Astrocyte (in vitro differentiated cells and primary cell): Measurements from ENCODE around the gene TXNDC17. TPM values are rescaled to one million over a fixed set of nuclear protein-coding genes. Genes with fewer than 3 reads are reported as not detected.

ENCODE experiments used
- DNase-seq: peaks from one replicate; pipeline ENCODE4 v3.0.0-alpha.2; 2010; ENCODE audit warnings: low read depth
- FAIRE-seq: peaks from 2 replicates; lab custom pipeline; 2011; peaks lifted over from hg19 to GRCh38; lab: Jason Lieb, UNC
- H2AFZ ChIP-seq: 2 replicates; pipeline ENCODE4 v1.6.0; 2012; ENCODE audit warnings: low read depth, low read length, inconsistent platforms
- H3K27ac ChIP-seq: 2 replicates; pipeline ENCODE4 v1.5.1; 2011; ENCODE audit warnings: low read depth, low read length, inconsistent platforms
- H3K27me3 ChIP-seq: 2 replicates; pipeline ENCODE4 v1.6.0; 2011; ENCODE audit warnings: low read length, inconsistent platforms; ENCODE audit not compliant: insufficient read depth
- H3K36me3 ChIP-seq: 2 replicates; pipeline ENCODE4 v1.5.1; 2011; ENCODE audit warnings: low read length, inconsistent platforms; ENCODE audit not compliant: insufficient read depth
- H3K4me1 ChIP-seq: 2 replicates; pipeline ENCODE4 v1.5.1; 2011; ENCODE audit warnings: low read length, inconsistent platforms; ENCODE audit not compliant: insufficient read depth
- H3K4me2 ChIP-seq: 2 replicates; pipeline ENCODE4 v1.6.0; 2012; ENCODE audit warnings: low read length, inconsistent platforms
- H3K4me3 ChIP-seq: 2 replicates; pipeline ENCODE4 v1.5.1; 2011; ENCODE audit warnings: low read depth, mild to moderate bottlenecking, low read length, inconsistent platforms; ENCODE audit not compliant: insufficient read depth
- H3K79me2 ChIP-seq: 2 replicates; pipeline ENCODE4 v1.6.0; 2012; ENCODE audit warnings: mild to moderate bottlenecking, low read length, inconsistent platforms; ENCODE audit not compliant: insufficient read depth
- H3K9ac ChIP-seq: 2 replicates; pipeline ENCODE4 v1.6.0; 2012; ENCODE audit warnings: mild to moderate bottlenecking, low read length, inconsistent platforms
- H3K9me3 ChIP-seq: 2 replicates; pipeline ENCODE4 v1.5.1; 2012; ENCODE audit warnings: low read depth, mild to moderate bottlenecking, low read length, inconsistent platforms; ENCODE audit not compliant: insufficient read depth
- H4K20me1 ChIP-seq: 2 replicates; pipeline ENCODE4 v1.6.0; 2012; ENCODE audit warnings: low read length, inconsistent platforms; ENCODE audit not compliant: insufficient read depth
- H3K27ac Mint-ChIP-seq: one replicate; pipeline ENCODE4 v1.8.0; 2021; ENCODE audit warnings: mild to moderate bottlenecking, mixed read lengths; ENCODE audit not compliant: unreplicated experiment
- H3K27me3 Mint-ChIP-seq: one replicate; pipeline ENCODE4 v1.8.0; 2021; ENCODE audit warnings: low read depth, mixed read lengths; ENCODE audit not compliant: unreplicated experiment
- H3K36me3 Mint-ChIP-seq: one replicate; pipeline ENCODE4 v1.8.0; 2021; ENCODE audit warnings: low read depth, mixed read lengths; ENCODE audit not compliant: unreplicated experiment
- H3K4me1 Mint-ChIP-seq: one replicate; pipeline ENCODE4 v1.8.0; 2021; ENCODE audit warnings: low read depth, mixed read lengths; ENCODE audit not compliant: unreplicated experiment
- H3K4me3 Mint-ChIP-seq: one replicate; pipeline ENCODE4 v1.8.0; 2021; ENCODE audit warnings: mild to moderate bottlenecking, moderate library complexity, mixed read lengths; ENCODE audit not compliant: unreplicated experiment
- H3K9me3 Mint-ChIP-seq: one replicate; pipeline ENCODE4 v1.8.0; 2021; ENCODE audit warnings: mild to moderate bottlenecking, mixed read lengths; ENCODE audit not compliant: unreplicated experiment
- EZH2 ChIP-seq: IDR thresholded peaks from 2 replicates; pipeline ENCODE4 v1.6.1; 2012; ENCODE audit warnings: mild to moderate bottlenecking, low read length, inconsistent platforms; ENCODE audit not compliant: insufficient read depth
- total RNA-seq: library from RNA; stranded (reverse); gene quantifications from 2 replicates; pipeline ENCODE4 v1.2.1, GENCODE V29; 2021
- TF ChIP-seq, protein P1 (sequence below): IDR thresholded peaks from 2 replicates; pipeline ENCODE4 v1.5.1; 2011; ENCODE audit warnings: low read depth, mild to moderate bottlenecking, inconsistent platforms, low read length, moderate library complexity; ENCODE audit not compliant: insufficient read depth

The TXNDC17 gene
- total RNA-seq, 1 donor from 2014 or later, result 158 TPM

DNA sequence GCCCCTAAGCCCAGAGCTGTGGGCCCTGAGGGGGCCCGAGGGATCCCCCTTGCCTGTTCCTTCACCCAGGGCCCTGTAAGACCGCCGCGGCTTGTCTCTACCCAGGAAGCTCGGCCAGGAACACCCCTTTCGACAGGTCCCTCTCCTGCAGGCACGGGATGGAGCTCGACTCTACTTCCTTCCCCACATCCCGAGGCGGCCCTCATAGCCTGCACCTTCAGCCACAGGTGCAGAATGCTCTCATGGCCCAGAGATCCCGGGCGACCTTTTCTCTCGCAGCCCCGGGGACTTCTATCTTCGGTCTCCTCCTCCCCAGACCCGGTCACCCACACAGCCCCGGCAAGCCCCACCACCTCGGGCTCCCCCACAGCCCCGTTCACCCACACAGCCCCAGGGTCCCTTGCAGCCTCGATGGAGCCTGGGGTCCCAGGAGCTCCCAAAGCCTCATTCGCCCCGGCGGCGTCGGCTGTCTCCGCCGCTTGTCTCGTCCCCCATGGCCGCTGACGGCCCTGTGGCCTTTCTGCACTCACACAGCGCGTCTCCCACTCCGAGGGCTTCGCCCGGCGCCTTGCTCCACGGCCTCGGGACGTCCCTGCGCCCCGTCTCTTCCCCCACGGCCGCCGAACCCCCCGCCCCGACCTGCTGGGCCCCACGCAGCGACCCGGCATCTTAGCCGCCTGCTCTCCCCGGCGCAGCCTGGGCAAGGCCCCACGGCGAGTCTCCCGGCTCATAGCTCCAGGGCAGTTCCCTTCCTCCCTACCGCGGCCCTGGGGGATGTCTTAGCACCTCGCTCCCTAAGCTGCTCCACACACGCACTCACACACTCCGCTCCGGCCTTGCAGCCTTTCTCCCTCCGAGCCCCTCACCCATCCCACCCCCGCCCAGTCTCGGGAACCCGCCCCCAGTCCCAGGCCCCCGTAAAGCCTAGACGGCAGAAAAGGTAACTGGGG lies 999 bp upstream of the TXNDC17 start:
- no peaks in the 10 kb centered on the region for H3K27me3 Mint-ChIP-seq
- Histone ChIP-seq H2AFZ (peak overlapping the region; percentile 74), H3K79me2 (peaks cover 53% of the 10 kb centered on the region), H3K4me2 (peak overlapping the region; percentile 96), H3K27me3 (no peaks in the 10 kb centered on the region), H3K36me3 (peaks cover 12% of the 10 kb centered on the region), H3K4me3 (peak overlapping the region; percentile 78), H4K20me1 (peaks cover 74% of the 10 kb centered on the region), H3K4me1 (peaks cover 28% of the 10 kb centered on the region), H3K9ac (peak overlapping the region; percentile 81), H3K27ac (peak overlapping the region; percentile 76), H3K9me3 (no peaks in the 10 kb centered on the region)
- H3K36me3 Mint-ChIP-seq, result peaks cover 9% of the 10 kb centered on the region
- peak overlapping the region; percentile 97 for H3K4me3 Mint-ChIP-seq
- peaks cover 24% of the 10 kb centered on the region for H3K4me1 Mint-ChIP-seq
- no peak for TF ChIP-seq EZH2
- TF ChIP-seq, protein P1, sequence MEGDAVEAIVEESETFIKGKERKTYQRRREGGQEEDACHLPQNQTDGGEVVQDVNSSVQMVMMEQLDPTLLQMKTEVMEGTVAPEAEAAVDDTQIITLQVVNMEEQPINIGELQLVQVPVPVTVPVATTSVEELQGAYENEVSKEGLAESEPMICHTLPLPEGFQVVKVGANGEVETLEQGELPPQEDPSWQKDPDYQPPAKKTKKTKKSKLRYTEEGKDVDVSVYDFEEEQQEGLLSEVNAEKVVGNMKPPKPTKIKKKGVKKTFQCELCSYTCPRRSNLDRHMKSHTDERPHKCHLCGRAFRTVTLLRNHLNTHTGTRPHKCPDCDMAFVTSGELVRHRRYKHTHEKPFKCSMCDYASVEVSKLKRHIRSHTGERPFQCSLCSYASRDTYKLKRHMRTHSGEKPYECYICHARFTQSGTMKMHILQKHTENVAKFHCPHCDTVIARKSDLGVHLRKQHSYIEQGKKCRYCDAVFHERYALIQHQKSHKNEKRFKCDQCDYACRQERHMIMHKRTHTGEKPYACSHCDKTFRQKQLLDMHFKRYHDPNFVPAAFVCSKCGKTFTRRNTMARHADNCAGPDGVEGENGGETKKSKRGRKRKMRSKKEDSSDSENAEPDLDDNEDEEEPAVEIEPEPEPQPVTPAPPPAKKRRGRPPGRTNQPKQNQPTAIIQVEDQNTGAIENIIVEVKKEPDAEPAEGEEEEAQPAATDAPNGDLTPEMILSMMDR, result no peak
- DNase-seq, result peak; percentile 46
- H3K27ac Mint-ChIP-seq, result peak overlapping the region; percentile 85
- no peak for FAIRE-seq
- H3K9me3 Mint-ChIP-seq, result no peaks in the 10 kb centered on the region

DNA sequence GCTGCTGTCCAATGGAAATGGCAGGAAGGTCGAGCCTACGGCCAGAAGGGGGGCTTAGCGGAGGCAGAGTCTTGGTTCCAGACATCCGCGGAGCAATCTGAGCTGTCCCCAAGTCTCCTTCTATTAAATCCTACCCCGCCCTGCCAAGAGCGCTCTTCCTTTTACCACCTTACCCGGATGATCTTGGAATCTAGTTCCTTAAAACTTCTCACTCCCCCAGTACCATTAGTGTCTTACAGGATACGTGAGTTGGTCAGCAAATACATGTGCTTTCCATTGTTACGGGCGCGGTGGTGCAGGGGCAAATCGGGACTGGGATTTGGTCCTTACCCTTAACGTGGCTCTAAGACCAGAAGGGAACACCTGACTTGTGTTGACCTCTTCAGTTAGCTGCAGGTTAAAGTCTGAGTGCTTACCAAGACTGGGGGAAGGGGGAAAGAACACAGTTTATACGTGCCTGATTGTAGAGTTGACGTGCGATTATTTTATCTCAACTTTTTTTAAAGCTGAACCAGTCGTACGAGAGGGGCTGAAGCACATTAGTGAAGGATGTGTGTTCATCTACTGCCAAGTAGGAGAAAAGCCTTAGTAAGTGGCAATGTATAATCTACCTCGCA lies 495 bp downstream of the TXNDC17 start:
- Histone ChIP-seq H3K4me2 (peak overlapping the region; percentile 96), H3K27me3 (no peaks in the 10 kb centered on the region), H3K9ac (peak overlapping the region; percentile 81), H4K20me1 (peaks cover 71% of the 10 kb centered on the region), H3K9me3 (no peaks in the 10 kb centered on the region), H2AFZ (peak overlapping the region; percentile 74), H3K4me1 (peaks cover 28% of the 10 kb centered on the region), H3K79me2 (peaks cover 59% of the 10 kb centered on the region), H3K4me3 (peak overlapping the region; percentile 78), H3K36me3 (peaks cover 12% of the 10 kb centered on the region), H3K27ac (peak overlapping the region; percentile 76)
- DNase-seq (no peak), FAIRE-seq (peak; percentile 54)
- H3K9me3 Mint-ChIP-seq, result no peaks in the 10 kb centered on the region
- H3K36me3 Mint-ChIP-seq, result peaks cover 9% of the 10 kb centered on the region
- H3K27me3 Mint-ChIP-seq, result no peaks in the 10 kb centered on the region
- peak overlapping the region; percentile 97 for H3K4me3 Mint-ChIP-seq
- TF ChIP-seq EZH2, result no peak
- TF ChIP-seq, protein P1, result no peak
- peak overlapping the region; percentile 99 for H3K27ac Mint-ChIP-seq
- H3K4me1 Mint-ChIP-seq, result peaks cover 26% of the 10 kb centered on the region
